Fibroblast of skin of left biceps (primary cell): ENCODE data around the gene YBX1.

Experiments
- DNase-seq, 2 experiments: peaks; one replicate each; pipeline ENCODE4 v3.0.0-alpha.2; 2013; ENCODE audit warnings: low read depth in 2 of 2

YBX1 gene

GRCh38 chr1:42734201-42735035, 52.2 kb downstream of the YBX1 start:
- no peak for DNase-seq

DNA sequence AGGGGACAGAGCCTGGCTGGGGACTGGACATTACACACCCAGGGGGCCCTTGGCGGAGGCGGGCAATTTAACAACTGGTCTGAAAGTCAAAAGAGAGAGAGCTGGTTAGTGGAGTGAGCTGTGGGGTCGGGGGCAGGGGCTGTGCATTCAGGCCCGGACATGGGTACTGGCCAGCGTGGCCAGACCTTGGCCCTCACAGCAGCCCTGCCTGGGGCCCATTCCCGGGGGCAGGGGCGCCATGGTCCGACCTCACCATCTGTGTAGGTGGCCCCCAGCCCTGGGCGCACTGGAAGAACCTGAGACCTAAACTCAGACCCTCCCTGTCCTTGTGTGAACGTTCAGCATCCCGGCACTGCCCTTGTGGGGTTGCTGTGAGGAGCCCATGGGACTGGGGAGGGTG, 52.8 kb downstream of the YBX1 start:
- no peak for DNase-seq

- no peak for DNase-seq
Measured at GRCh38 chr1:42735477-42736105, 53.4 kb downstream of the YBX1 start.

DNA sequence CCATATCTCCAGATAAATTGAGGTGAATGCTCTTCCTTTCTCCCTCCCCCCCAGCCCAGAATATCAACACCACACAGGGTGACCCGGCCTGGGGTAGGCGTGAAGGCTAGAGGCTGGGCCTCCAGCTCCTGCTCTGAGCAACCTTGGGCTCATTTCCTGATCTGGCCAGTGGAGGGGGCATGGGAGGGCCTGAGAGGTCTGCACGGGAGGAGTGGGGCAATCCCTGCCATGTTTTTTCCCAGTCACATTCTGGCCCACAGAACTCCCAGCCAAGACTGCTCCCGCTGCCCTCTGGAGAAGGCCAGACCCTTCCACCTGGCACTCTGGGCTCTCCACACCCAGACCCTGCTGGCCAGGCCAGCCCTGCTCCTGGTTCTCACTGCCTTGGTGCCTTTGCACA, 53.9 kb downstream of the YBX1 start:
- no peak for DNase-seq

DNA sequence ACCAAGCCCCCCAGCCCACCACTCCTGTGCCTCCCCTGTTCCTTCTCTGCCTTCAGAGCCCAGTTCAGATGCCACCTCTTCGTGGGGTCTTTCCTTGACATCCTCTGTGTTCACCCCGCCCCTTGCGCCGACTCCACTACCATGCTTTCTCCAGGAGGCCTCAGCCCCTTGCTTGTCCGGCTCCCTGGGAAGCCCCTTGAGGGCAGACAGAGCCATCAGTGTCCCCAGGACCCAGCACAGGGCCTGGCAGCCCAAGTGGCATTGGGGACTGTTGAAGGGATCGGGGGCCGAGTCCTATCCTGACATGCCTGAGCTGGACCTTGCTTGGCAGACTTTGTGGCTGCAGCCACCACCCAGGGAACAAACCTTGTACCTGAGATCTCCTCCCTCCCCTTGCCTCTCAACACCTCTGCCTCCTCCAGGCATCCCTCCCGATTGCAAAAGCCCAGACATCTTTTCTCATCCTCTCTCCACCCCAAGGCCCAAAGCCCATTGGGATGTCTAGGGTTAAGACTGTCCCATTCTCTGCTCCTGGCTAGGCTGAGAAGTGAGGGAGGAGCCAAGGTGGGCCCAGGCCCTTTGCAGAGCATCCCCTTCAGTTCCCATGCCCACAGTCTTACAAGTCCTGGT, 54.5 kb downstream of the YBX1 start:
- DNase-seq = no peak

- DNase-seq = no peak
Measured at GRCh38 chr1:42737257-42737656, 55.0 kb downstream of the YBX1 start.

DNA sequence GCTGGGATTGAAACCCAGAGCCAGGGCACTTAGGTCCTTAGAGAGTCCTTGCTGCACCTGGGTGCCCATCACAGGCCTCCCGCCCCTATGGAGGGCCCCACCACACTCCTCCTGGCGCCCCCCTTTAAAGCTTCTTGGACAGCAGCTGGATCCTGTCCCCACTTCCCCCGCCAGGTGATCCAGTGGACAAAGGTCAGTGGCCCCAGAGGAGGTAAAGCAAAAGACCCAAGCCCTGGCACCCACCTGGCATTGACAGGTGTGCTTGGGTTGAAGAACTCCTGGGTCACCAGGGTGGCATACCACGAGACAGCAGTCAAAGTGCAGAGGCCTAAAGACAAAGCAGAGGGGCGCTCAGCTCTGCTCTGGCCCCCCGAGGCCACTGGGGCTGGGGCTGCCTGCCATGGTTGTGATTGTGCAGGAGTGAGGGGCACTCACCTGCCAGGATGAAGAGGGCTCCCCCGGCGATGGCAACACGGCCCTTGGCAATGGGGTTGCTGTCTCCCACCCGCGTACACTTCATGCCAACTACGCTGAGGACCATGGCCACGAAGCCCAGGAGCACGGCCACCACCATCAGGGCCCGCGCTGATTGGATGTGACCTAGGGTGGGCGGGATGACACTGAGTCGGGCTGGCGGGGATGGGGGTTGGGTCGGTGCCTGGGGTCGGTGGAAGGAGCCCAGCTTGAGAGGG, 55.9 kb downstream of the YBX1 start:
- DNase-seq = no peak

GRCh38 chr1:42738678-42739226, 56.5 kb downstream of the YBX1 start:
- no peak for DNase-seq

DNA sequence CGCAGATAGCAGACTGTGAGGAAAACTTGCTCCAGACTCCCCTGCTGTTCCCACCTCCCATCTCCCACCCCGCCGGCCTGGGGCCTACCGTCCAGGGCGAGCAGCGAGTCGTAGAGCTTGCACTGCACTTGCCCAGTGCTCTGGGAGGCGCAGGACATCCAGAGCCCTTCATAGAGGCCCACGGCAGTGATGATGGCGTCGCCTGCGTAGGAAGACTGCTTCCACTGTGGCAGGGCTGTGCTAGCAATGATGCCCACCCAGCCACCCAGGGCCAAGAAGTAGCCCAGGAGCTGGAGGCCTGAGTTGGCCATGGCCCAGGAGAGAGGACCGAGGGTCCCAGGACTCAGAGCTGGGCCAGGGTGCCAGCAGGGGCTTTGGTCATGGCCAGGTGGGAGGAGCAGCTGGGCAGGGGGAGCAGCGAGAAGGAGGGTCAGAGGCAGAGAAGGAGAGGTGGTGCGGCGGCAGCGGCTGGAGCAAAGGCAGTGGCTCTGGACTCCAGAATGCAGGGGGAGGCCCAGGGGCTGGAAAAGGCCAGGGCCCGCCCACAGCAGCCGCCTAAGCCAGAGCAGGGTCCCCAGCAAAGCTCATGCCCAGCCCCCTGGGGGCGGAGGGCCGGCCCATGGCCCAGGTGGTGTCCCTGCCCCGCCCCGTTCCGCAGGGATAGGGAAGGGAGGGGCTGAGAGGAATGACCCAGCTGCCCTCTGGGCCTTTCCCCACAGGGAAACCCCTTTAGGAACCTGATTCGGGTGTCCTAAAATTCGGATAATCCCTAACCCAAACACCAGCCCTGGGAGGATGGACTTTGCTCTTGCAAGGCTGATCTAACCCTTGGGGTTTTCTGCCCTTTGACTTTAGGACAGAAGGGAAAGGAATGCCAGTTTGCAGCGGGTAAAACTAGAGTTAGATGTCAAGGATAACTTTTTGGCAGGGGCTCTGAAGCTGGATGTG, 57.8 kb downstream of the YBX1 start, which contains the start of gene CLDN19:
Gene CLDN19 (minus strand): TSS at position 484 of the 948 bp plus-strand sequence. CDS start 173 bp downstream, at position 311.
- DNase-seq = no peak

DNA sequence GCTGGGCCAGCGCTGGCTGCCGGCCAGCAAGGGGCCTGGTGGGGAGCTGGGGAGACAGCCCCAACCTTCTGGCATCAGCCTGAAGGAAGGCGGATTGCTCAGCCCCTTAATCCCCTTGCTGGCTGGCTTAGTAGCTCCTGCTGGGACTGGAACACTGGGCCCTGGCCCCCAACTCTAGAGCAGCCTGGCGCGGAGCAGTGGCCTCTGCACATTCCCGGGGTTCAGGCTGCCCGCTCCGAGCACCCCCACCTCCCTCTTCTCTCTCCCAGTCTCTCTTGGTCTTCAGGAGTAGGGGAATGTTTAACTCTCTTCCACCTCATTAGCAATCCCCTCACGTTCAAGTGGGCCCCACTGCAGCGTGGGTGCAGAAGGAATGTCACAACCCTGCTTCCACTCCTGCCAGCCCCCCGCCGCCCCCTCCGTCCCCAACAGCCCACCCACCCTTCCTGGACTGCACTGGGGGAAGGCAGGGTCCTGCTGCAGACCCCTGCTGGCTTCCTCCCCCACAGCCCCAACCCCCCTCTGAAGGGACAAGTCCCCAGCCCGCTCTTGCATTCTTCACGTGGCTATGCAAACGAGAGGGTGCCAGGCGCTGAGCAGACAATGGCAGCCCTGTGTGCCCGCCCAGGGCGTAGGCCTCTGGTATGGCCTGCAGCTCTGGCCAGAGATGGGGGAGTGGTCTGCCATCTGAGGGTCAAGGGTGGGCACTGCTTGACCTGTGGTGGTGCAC, 58.8 kb downstream of the YBX1 start:
- no peak for DNase-seq

DNA sequence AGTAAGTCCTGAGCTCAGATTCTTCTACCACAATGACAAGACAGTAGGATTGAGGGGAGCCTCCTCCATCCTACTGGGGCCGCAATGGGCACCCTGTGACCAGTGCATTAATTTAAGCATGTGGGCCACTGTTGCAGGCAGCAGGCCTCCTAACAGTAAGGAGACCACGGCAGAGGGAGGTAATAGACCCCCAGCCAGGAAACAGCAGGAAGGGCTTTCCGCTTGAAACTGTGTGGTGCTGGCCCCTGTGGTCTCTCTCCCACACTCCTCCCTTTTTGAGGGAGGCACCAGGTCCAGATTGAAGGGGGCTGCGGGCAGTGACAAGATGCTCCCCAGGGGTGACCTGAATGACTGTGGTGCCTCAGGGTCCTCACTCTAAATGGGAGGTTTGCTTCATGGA, 59.5 kb downstream of the YBX1 start:
- no peak for DNase-seq

- no peak for DNase-seq
Measured at GRCh38 chr1:42742141-42742540, 59.9 kb downstream of the YBX1 start.

GRCh38 chr1:42742617-42743316, 60.5 kb downstream of the YBX1 start:
- DNase-seq = no peak

DNA sequence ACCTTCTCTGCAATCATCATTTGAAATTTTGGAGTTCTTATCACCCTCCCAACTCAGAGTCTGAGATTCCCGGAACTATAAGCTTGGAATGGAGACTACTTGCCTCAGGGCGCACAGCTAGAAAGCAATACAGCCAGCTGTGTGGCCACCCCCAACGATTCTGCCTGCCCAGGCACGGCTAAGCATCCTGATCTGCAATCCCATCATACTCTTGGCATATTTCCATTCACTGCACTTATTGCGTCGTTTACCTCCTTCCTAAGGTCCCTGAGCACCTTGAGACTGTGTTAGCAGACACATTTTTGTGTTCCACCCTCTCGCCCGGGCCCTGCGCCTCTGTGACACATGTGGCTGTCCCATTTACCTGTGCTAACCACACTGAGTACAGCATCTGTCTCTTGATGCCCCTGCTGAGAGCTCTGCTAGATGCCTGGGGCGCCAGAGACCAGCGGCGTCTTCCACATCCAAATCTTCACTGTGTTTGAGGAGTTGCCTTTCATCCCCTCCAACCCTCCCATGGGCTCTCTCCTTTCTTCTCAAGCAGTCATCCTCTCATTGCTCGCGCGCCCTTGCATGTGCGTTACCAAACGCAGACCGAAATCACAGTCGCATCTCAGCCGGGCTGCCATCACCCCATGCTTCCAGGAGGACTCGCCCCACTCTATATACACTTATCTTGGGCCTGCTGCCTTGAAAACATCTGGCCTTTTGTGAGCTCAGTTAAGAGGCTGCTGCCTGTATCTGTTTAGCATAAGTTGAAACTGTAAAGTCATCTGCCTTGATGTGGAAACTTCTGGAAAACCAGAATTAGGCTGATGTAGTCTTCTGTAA, 61.3 kb downstream of the YBX1 start:
- no peak for DNase-seq

GRCh38 chr1:42744148-42744413, 61.9 kb downstream of the YBX1 start:
- DNase-seq = no peak

- no peak for DNase-seq
Measured at GRCh38 chr1:42745851-42746250, 63.6 kb downstream of the YBX1 start.

- no peak for DNase-seq
Measured at GRCh38 chr1:42746436-42747105, 64.4 kb downstream of the YBX1 start.

DNA sequence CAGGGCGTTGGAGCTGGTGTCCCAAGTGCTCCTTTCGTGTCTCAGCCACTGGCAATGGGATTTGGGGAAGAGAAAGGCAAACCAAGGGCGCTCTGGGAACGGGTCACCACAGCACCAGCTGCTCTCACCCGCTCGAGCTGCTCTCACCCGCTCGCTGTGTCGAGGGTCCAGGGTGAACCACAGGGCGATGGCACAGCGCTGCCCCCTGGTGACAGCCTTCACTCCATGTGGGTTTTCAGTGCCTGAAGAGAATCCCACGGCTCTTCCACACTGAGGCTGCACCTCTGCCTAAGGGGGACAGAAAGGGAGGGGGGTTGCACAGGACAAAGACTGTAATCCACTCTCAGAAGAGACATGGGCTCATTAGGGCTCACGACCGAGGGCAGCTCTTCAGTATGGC, 64.9 kb downstream of the YBX1 start:
- no peak for DNase-seq
